ENCODE data around the gene PRSS53.
"Not testable (repeated sequence)": the region's sequence is repeated elsewhere in the genome, so short reads cannot be mapped to it uniquely, and the experiment has no call there.

PRSS53 gene

DNA sequence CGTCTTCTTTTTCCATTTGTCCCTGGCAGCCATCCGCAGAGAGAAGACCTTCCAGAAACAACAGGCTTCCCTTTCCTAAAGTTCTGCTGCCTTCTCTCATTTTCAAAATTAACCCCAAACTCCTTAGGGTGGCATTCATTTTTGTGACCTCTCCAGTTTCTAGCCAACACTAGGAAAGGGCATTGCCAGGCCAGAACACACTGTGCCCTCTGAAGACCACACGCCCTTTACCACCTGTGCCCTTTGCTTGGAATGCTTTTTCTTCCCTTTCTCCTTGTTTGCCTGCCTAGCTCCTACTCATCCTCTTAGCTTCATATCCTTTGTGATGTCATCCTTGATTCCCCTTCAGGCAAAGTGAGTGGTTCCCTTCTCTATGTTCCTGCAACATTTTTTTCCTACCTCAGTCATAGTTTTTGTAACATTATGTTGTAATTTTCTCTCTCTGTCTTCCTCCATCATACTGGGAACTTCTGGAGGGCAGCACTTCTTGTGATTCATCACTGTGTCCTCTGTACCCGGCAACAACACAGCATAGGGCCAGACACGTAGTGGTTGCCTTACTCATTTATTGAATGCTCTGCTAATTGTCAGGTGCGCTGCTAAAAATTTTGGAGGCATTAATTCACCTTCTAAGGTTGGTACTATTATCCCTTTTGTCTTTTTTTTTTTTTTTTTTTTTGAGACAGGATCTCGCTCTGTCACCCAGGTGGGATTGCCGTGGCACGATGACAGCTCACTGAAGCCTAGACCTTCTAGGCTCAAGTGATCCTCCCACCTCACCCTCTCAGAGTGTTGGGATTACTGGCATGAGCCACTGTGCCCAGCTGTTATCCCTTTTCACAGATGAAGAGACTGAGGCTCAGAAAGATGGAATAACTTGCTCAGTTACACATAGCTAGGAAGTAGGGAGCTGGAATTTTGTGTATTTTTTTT is 29.7 kb upstream of the PRSS53 start:
- DNase-seq (ENCODE audit: low read depth), result peak; percentile 92

DNA sequence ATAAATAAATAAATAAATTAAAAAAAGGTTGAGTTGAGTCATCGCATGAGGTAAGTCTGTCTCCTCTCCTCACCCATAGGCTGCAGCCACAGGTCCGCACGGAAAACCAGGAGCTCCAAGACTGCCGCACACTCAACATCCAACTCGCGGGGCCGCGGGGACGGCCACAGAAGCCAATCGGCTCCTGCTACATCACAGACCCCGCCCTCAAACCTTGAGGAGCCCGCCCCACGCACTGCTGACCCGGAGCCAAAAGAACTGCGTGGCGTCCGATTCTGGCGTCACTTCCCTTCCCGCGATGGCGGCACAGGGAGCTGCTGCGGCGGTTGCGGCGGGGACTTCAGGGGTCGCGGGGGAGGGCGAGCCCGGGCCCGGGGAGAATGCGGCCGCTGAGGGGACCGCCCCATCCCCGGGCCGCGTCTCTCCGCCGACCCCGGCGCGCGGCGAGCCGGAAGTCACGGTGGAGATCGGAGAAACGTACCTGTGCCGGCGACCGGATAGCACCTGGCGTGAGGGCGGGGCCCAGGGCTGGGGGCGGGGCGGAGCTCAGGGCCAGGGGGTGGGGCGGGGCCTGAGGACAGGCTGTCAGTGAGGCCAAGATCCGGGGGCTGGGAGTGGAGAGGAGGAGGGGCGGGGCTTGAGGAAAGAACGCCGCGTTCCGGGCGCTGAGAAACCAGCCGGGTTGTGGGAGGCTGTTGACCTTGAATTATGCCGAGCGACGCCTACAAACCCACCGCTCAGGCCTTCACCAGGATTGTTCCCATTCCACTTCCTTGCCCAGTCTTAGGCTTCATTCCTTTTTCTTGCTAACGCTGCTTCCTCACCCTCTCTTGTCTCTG is 28.9 kb upstream of the PRSS53 start, which contains the start of gene KAT8:
Gene KAT8, plus strand, starts transcription at position 281 of the 839 bp plus-strand sequence. Its CDS starts 18 bp downstream, at position 299.
- DNase-seq (ENCODE audit: low read depth), result peak; percentile 99

DNA sequence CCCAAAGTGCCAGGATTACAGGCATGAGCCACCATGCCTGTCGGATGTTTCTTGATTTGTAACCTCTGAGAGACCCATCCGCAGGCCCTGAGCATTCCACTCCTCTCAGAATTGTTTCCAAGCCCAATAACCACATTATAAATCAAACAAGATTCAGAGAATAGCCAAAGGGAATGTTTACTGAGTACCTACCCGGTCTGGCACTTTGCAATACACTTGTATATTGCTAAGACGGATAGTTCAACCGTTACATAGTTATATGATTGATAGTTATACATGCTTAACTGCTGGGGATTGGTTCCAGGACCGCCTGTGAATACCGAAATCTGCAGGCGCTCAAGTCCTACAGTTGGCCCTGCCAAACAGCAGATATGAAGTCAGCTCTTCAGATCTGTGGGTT is 25.7 kb upstream of the PRSS53 start:
- no peak for DNase-seq (ENCODE audit: low read depth)

- no peak for DNase-seq (ENCODE audit: low read depth)
Measured at GRCh38 chr16:31113121-31114120, 24.7 kb upstream of the PRSS53 start.

DNA sequence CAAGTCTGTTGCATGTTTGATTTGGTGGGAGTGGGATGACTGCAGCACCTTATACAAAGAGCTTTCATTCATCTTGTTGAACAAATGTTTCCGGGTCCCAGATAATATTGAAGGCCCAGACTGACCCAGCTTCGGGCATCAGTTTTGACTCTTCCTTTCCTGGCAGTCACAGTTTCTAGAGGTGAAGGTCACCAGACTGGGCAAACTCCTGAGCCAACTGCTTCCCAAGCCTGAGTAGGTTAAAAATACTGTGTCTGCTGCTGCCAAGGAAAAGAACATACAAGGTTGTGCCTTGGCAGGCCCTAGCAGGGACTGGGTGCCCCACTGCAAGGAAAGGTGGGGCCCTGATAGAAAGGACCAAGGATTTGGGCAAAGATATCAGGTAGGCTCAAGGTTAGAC is 24.0 kb upstream of the PRSS53 start:
- no peak for DNase-seq (ENCODE audit: low read depth)

DNA sequence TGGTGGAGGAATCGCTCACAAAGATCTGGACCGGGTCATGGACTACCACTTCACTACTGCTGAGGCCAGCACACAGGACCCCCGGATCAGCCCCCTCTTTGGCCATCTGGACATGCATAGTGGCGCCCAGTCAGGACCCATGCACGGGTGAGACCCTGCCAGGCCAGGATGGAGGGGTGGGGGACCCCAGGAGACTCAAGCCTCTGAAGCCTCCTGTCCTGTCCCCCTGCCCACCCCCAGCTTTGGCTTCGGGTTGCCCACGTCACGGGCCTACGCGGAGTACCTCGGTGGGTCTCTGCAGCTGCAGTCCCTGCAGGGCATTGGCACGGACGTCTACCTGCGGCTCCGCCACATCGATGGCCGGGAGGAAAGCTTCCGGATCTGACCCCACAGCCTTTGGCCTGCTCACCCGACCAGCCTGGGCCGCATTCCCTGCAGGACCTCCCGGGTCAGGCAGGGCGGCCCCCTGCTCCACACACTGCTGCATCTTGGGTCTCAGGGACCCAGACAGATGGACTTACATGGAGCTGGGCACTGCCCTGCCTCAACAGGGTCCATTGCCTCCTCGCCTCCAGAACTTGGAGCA is 23.2 kb upstream of the PRSS53 start:
- DNase-seq (ENCODE audit: low read depth), result no peak

- no peak for DNase-seq (ENCODE audit: low read depth)
Measured at GRCh38 chr16:31110106-31111034, 21.6 kb upstream of the PRSS53 start.

DNA sequence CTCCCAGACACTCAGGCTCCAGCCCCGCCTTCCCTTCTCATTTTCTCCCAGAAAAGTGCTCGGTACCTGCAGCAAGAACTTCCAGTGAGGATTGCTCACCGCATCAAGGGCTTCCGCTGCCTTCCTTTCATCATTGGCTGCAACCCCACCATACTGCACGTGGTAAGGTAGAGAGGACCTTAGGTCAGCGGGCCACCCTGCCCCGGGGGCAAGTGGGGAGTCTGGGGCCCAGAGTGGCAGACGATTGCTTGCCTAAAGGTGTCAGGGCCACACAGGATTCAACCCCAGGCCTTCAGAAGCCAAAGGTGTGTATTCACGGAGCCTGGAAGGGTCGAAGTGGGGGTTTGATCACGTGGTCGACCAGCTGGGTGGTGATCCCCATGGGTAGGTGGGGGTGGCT is 20.9 kb upstream of the PRSS53 start:
- no peak for DNase-seq (ENCODE audit: low read depth)

DNA sequence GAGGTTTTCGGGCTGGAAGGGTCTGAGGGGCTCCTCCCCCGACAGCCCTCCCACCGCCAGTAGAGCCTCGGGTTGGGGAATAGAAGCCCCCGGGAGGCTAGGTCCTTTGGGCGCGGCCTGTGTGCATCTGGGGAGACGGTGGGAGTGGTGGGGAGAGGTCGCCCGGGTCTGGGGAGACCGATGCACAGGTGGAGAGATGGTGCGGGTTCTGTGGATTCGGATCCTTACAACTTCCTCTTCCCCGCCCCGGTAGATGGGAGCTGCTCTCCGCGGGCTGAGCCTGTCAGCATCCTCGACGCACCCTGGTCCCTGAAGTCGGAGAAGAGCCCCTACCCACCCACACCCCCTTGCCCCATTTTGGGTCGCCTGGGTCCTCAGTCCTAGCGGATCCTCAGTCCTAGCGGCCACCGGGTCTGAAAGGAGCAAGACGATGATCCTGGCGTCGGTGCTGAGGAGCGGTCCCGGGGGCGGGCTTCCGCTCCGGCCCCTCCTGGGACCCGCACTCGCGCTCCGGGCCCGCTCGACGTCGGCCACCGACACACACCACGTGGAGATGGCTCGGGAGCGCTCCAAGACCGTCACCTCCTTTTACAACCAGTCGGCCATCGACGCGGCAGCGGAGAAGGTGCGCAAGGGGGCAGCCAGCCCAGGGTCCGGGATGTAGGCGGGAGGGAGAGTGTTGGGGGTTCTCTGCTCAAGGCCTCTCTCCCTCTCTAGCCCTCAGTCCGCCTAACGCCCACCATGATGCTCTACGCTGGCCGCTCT is 20.2 kb upstream of the PRSS53 start:
- no peak for DNase-seq (ENCODE audit: low read depth)

DNA sequence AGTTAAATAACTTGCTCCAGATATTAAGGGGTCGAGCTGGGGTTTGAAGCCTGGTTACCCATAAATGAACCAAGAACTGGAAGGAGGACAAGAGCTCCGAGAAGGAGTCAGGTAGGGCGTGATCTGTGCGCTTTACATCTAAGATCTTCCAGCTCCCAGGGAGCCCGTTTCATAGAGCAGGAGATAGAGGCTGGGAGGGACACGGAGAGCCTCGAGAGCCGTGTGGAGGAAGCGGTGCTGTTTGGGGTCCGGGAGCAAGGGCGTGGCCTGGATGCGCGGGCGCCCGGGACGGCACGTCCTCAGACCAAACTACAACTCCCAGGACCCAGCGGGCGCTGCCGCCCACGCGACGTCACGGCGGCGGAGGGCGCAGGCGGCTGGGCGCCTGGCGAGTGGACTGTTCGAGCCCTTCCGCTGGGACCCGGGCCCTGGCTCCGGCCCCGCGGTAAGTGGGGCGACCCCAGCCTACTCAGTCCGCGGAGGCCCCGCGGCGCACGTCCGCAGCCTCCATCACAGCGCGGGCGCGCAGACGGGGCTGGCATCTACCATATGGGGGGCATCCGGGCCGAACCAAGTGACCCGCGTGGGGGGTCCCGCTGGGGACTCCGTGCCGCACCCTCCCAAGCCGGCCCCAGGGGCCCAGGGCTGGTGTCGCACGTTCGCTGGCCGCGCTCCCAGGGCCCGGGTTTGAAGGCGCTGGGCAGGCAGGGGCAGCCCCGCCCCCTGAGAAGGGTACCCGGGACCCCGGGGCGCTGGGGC is 19.5 kb upstream of the PRSS53 start, which contains the start of gene BCKDK:
Gene BCKDK, plus strand, starts transcription at position 352 of the 759 bp plus-strand sequence. CDS start 838 bp downstream, outside the sequence.
- DNase-seq (ENCODE audit: low read depth), result peak; percentile 59

DNA sequence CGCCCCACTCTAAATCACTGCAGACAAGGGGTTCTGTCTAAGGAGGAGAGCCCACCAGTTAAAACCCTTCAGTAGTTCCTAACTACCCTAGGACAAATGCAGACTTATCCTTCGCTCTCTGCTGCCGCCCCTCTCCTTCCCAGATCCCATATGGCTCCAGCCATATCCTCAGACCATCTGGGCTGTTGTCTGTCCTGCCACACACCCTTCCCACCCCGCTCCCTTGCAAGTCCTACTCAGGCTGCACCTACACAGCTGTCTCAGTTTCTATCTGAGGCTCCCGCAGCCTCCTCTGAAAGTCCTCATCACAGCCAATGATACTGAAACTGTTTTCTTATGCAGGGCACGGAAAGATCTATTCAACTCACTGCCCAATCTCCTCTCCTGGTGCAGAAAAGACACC is 18.7 kb upstream of the PRSS53 start:
- DNase-seq (ENCODE audit: low read depth), result no peak

GRCh38 chr16:31106509-31107464 is 18.0 kb upstream of the PRSS53 start:
- no peak for DNase-seq (ENCODE audit: low read depth)

DNA sequence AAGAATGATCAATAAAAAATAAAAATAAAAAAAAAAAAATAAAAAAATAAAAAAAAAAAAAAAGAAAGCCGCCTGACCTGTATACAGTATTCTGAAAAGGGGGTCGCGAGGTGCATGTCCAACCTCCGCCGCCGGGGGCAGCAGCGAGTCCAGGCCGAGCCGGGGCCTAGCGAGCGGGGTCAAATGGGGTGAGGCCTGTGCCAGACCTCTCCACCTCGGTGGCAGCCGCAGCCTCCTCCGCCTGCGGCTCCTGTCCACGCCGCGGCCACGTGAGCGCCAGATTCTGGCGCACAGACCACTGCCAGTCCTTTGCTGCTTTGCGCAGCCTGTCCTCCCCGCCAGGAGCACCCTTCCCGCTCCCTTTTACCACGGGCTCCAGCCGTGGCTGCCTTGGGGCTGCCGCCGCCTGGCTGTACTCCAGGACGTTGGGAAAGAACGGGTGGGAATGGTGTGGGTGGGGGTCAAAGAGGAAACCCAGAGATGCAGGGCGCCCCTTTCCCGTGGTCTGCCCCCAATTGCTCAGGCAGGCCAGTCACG is 17.0 kb upstream of the PRSS53 start:
- peak; percentile 30 for DNase-seq (ENCODE audit: low read depth)

DNA sequence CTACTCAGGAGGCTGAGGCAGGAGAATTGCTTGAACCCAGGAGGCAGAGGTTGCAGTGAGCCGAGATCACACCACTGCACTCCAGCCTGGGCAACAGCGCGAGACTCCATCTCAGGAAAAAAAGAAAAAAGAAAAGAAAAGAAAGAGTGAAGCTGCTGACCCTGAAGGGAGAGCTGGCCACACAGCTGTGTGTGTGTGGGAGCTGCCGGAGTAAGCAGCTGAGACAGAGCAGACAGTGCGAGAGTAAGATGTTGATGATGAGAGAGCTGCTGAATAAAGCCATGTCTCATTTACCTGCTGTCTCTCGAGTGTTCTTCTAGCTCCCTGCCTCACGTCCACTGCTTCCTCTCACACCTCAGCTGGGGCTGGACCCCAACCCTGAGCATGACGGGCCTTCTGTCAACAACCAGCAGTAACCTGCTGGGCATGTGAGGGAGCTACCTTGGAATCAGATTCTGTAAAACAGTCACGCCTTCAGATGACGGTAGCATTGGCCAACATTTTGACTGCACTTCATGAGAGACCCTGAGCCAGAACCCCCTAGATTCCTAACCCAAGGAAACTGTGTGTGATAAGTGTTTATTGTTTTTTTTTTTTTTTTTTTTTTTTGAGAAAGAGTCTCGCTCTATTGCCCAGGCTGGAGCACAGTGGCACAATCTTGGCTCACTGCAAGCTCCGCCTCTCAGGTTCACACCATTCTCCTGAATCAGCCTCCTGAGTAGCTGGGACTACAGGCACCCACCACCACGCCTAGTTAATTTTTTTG is 12.3 kb upstream of the PRSS53 start:
- DNase-seq (ENCODE audit: low read depth), result not testable (repeated sequence)

GRCh38 chr16:31099860-31100638 is 11.3 kb upstream of the PRSS53 start:
- DNase-seq (ENCODE audit: low read depth), result peak; percentile 84

Data from iris pigment epithelial cell (primary cell).